Colon (tissue), 2 donors: ENCODE measurements around the gene BPGM.
"Not testable (repeated sequence)": the region's sequence is repeated elsewhere in the genome, so short reads cannot be mapped to it uniquely, and the experiment has no call there.

Experiments used
- FAIRE-seq: peaks from 2 replicates; lab custom pipeline; 2012; peaks lifted over from hg19 to GRCh38; lab: Jason Lieb, UNC
- donor health status: control.
- donor health status: control.

The BPGM gene

GRCh38 chr7:134632052-134632451, 14.6 kb upstream of the BPGM start:
- FAIRE-seq, result no peak

DNA sequence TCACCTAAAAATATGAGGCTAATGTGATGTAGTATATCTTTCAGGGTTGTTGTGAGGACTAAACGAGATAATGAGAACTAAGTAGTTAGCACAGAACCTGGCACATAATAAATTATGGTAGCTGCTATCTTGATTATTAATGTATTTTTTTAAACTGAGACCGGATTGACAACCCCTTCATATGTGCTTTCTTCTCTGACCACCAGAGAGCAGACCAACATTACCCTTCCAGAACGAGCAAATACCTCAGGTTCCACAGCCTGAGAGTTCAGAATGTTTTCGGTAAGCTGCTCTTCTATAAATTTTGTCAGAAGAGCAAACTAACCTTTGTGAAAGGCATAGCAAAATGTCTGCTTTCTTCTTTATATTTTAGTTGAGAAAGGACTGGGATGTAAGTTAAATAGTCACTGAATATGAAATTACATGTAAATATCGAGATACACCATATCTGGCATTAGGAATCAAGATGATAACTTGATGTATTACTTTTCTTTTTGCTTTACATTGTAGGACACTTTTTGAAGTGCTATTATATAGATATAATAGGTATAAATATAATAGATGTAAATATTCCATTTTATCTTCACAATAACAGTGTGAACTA, 13.6 kb upstream of the BPGM start:
- FAIRE-seq, result no peak

GRCh38 chr7:134636008-134636449, 10.6 kb upstream of the BPGM start:
- no peak for FAIRE-seq

GRCh38 chr7:134637441-134637840, 9.2 kb upstream of the BPGM start:
- no peak for FAIRE-seq

GRCh38 chr7:134637934-134638719, 8.5 kb upstream of the BPGM start:
- no peak for FAIRE-seq

- no peak for FAIRE-seq
Measured at GRCh38 chr7:134639061-134639460, 7.6 kb upstream of the BPGM start.

DNA sequence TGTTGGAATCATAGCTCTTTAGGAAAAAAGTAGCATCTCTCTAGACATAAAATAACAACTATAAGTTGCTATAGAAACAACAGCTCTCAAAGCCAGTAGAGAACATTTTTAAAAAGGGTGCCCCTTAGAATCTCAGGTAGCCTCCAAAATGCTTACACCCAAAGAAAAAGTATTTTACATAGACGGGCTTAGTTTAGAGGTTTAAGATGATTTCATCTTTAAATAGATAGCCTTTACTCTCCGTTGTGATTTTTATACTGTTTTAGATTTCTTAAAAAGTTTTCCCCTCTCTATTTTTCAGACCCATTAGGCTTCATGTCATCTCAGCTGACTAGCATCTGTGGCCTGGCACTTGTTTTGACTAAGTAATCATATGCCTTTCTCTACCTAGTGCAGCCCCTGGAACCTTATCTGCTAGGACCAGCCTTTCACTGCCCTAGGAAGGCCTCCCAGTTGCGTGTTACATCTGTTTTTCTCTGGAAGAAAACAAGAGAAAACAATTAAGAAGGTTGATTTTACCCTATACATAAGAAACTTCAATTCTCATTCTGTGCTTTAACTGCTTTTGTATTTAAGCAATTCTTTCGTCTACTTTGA, 6.9 kb upstream of the BPGM start:
- FAIRE-seq, result no peak

- no peak for FAIRE-seq
Measured at GRCh38 chr7:134640842-134641715, 5.6 kb upstream of the BPGM start.

DNA sequence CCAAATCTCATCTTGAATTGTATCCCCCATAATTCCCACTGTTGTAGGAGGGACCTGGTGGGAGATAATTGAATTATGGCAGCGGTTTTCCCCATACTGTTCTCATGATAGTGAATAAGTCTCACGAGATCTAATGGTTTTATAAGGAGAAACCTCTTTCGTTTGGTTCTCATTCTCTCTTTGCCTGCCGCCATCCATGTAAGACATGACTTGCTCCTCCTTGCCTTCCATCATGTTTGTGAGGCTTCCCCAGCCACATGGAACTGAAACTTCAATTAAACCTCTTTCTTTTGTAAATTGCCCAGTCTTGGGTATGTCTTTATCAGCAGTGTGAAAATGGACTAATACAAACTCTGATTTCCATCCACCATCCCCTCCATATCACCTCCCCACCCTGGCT, 4.7 kb upstream of the BPGM start:
- not testable (repeated sequence) for FAIRE-seq

- FAIRE-seq, result no peak
Measured at GRCh38 chr7:134643131-134643530, 3.5 kb upstream of the BPGM start.

GRCh38 chr7:134645478-134645877, 1.2 kb upstream of the BPGM start:
- no peak for FAIRE-seq

DNA sequence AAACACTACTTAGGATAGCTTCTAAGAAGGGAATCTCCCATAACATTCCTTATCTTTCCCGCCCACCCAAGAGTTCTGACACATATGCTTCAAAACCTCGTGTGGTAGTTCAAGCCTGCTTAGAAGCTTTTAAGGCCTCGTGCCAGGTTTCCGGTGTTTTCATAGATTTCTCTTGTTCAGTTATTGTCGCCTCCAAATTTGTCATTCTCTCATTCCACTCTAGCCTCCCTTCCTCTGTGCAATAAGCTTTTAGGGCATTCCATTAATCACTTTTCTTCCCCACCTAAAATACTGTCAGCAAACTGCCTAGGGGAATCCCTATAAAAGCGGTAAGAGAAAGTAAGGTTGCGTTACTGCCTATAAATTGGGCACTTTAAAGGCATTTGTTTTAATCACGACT, 718 bp upstream of the BPGM start:
- no peak for FAIRE-seq

DNA sequence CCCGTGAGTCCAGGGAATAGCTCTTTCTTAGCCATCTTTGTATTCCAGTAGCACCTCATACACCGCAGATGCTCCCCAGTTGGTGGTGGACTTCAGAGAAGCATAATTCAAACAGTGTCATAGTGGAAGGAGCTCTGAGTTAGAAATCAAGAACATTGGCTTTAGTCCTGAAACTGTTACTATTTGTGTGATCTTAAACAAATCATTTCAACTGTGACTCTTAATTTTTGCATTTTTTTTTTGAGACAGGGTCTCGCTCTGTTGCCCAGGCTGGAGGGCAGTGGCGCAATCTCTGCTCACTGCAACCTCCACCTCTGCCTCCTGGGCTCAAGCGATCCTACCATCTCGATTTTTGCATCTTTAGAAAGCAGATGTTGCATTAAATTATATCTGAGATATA, 1.8 kb downstream of the BPGM start:
- FAIRE-seq, result no peak

- no peak for FAIRE-seq
Measured at GRCh38 chr7:134649226-134649775, 2.6 kb downstream of the BPGM start.

DNA sequence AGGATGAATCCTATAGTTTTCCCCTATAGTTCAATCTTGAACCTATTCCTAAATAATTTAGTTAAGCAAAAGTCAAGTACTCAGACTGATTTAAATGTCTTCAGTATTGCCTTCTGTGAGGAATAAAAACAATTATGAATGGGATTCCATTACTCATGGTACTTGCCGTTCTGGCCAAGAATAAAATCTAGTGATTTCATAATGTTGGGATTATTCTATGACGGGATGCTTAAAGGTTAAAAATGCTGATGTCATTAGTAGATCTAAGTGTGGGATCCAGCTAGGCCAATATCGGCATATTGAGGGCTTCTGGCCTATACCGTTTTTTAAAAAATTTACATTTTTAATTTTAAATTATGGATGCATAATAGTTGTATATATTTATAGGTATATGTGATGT, 5.3 kb downstream of the BPGM start:
- FAIRE-seq, result no peak

DNA sequence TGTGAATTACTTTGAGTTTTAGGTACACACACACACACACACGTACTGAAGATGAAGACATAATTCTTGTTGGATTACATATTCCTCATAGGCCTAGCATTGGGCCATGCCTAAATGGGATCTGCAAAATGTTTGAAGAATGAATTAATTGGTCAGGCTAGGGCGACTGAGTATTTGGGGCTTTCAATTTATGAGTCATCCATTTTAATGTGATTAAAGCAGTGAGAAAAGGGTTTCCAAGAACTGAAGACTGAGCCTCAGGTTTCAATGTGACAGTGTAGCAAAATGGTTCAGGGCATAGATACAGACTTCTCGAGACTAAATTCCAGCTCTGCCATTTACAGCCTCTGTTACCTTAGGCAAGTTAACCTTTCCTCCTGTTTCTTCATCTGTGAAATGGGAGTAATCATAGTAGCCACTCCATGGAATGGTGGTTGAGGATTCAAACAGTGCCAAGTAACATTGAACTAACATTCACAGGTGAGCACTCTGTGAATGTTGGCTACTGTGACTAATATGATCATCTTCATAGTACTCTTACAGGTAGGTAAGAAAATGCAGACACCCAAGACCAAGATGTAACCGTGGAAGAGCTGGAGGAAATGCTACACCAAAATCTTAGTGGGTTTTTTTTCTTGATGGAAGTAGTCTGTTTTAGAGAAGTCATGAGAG, 7.6 kb downstream of the BPGM start:
- no peak for FAIRE-seq

DNA sequence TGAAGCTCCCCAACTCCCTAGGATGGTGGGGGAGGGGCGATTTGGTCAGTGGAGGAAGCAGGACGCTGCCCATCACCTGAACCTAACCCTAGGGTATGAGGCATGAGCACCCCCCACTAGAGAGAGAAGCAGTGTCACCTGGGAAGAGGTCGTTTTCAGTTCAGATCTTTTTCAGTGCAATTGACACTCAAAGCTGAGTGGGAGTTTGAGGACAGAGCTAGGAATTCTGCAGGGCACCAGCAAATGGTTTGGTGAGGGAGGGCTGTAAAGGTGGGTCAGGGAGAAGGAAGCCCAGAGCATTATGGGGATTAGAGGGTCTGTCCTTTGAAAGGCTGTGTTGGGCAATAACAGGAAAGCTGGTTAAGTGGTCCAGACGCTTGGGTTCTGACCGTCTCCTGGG, 10.9 kb downstream of the BPGM start:
- FAIRE-seq, result no peak

DNA sequence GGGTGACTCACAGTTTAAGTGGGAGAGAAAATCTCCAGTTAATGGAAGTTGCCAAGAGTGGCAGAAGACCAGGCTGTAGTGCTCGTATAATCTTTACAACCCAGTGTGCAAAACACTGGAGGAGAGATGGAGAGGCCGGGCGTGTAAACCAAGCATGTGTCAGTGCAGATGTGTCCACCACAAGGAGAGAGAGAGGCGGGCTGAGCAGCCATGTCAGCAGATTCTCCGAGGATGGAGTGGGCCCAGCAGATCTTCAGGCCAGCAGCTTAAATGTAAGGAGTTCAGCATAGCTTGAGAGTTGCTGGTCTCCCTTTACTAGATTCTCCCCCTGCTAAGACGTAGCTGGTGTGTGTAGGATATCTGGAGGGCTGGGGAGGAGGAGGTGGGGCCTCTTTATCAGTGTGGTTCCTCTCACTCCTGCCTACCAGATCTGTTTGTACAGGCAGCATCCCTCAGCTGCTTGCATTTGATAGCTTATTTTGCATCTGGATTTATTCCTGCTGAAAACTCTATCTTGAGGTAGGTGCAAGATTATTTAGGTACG, 13.7 kb downstream of the BPGM start:
- FAIRE-seq, result no peak

- FAIRE-seq, result no peak
Measured at GRCh38 chr7:134660961-134661376, 14.3 kb downstream of the BPGM start.

GRCh38 chr7:134662166-134662870, 15.7 kb downstream of the BPGM start:
- FAIRE-seq, result no peak

DNA sequence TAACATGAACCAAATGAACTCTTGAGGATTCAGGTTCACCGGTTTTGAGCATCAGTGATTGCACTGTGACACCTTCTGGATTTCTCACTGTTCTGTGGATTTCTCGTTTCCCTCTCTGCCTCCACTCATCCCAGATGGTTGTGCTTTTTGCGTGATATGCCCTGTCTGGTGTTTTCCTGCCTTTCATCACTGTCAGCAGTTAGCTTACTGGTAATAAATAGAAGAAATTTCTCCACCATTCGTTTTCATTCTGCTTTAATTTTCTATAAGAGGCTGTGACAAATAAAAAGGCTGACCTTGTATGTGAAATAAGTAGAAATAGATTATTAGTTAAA, 16.2 kb downstream of the BPGM start:
- no peak for FAIRE-seq
